IMR-90 (cell line): ENCODE results near the gene MOB1B. TPM values are rescaled to one million over a fixed set of nuclear protein-coding genes. Genes with fewer than 3 reads are reported as not detected.

Source experiments
- ATAC-seq: fragments of 200-7000 bp; cut with Tn5 transposase; 2 replicates; pipeline ENCODE4 v1.9.1; 2020; ENCODE audit warnings: low read depth, mild to moderate bottlenecking, moderate library complexity
- BruUV-seq: library from RNA; stranded (reverse); fragments of 400-500 nt; replicated peaks from 2 replicates; lab custom pipeline; 2021; lab: Mats Ljungman, UMichigan
- CTCF ChIA-PET: fragments of 300-600 bp; formaldehyde crosslinking; extraction: SDS; loops from one replicate; lab custom pipeline; 2021; ENCODE audit warnings: antibody characterized with exemption; lab: Yijun Ruan, JAX
- POLR2A ChIA-PET: fragments of 300-600 bp; sonication (Branson Sonifier 250); formaldehyde crosslinking; loops from one replicate; lab custom pipeline; 2022; ENCODE audit warnings: antibody characterized with exemption; ENCODE audit not compliant: unreplicated experiment; lab: Charles Lee
- DNase-seq: peaks from one replicate; pipeline ENCODE4 v3.0.0; 2013
- H2AFZ ChIP-seq: replicated peaks from 2 replicates; pipeline ENCODE3; 2013; ENCODE audit warnings: low read length, mild to moderate bottlenecking; ENCODE audit not compliant: poor library complexity
- H2AK5ac ChIP-seq: 2 replicates; pipeline ENCODE4 v1.6.1; 2013; ENCODE audit warnings: low read depth, low read length, inconsistent platforms
- H2AK9ac ChIP-seq: replicated peaks from 2 replicates; pipeline ENCODE3; 2013; ENCODE audit warnings: mild to moderate bottlenecking, low read depth, low read length, moderate library complexity; ENCODE audit not compliant: poor library complexity
- H2BK120ac ChIP-seq: 2 replicates; pipeline ENCODE4 v1.6.1; 2013; ENCODE audit warnings: low read depth, low read length, inconsistent platforms
- H2BK15ac ChIP-seq: 3 replicates; pipeline ENCODE4 v1.6.1; 2013; ENCODE audit warnings: low read depth, low read length, inconsistent platforms
- H2BK20ac ChIP-seq: 2 replicates; pipeline ENCODE4 v1.6.1; 2013; ENCODE audit warnings: low read depth, mild to moderate bottlenecking, inconsistent platforms, low read length, moderate library complexity
- H2BK5ac ChIP-seq: 2 replicates; pipeline ENCODE4 v1.6.1; 2013; ENCODE audit warnings: mild to moderate bottlenecking, low read depth, low read length, inconsistent platforms; ENCODE audit not compliant: poor library complexity, severe bottlenecking
- H3K14ac ChIP-seq: replicated peaks from 2 replicates; pipeline ENCODE4 v1.6.1; 2013; ENCODE audit warnings: low read depth, low read length, inconsistent platforms
- H3K18ac ChIP-seq: 2 replicates; pipeline ENCODE4 v1.6.1; 2013; ENCODE audit warnings: low read depth, low read length, control low read depth
- H3K23ac ChIP-seq: 2 replicates; pipeline ENCODE4 v1.6.1; 2013; ENCODE audit warnings: low read depth, low read length, inconsistent platforms
- H3K27ac ChIP-seq: 2 replicates; pipeline ENCODE4 v1.5.1; 2013; ENCODE audit warnings: mild to moderate bottlenecking, control low read depth, low read length; ENCODE audit not compliant: insufficient read depth
- H3K27me3 ChIP-seq: 2 replicates; pipeline ENCODE4 v1.6.1; 2013; ENCODE audit warnings: low read length; ENCODE audit not compliant: control insufficient read depth, insufficient read depth
- H3K36me3 ChIP-seq: 2 replicates; pipeline ENCODE4 v1.6.1; 2013; ENCODE audit warnings: low read length, mixed read lengths; ENCODE audit not compliant: control insufficient read depth, insufficient read depth
- H3K4ac ChIP-seq: 2 replicates; pipeline ENCODE4 v1.6.1; 2013; ENCODE audit warnings: low read depth, low read length, inconsistent platforms
- H3K4me1 ChIP-seq: 2 replicates; pipeline ENCODE4 v1.6.1; 2013; ENCODE audit warnings: low read length, mixed read lengths; ENCODE audit not compliant: control insufficient read depth, insufficient read depth
- H3K4me2 ChIP-seq: 2 replicates; pipeline ENCODE4 v1.6.1; 2013; ENCODE audit warnings: low read depth, mild to moderate bottlenecking, control low read depth, low read length, moderate library complexity
- H3K4me3 ChIP-seq: 2 replicates; pipeline ENCODE4 v1.5.1; 2013; ENCODE audit warnings: low read depth, mild to moderate bottlenecking, control low read depth, low read length, moderate library complexity; ENCODE audit not compliant: insufficient read depth
- H3K56ac ChIP-seq: 2 replicates; pipeline ENCODE4 v1.6.1; 2013; ENCODE audit warnings: low read length, inconsistent platforms; ENCODE audit not compliant: insufficient read depth; ENCODE audit errors: extremely low read depth
- H3K79me1 ChIP-seq, 2 experiments: 2 replicates each; pipeline ENCODE4 v1.6.1; 2013; ENCODE audit warnings: low read length in 2 of 2, inconsistent platforms in 1 of 2, low read depth in 1 of 2
- H3K9ac ChIP-seq: 2 replicates; pipeline ENCODE4 v1.6.1; 2013; ENCODE audit warnings: low read depth, low read length, control low read depth
- H3K9me1 ChIP-seq: 2 replicates; pipeline ENCODE4 v1.6.1; 2013; ENCODE audit warnings: low read length, inconsistent platforms; ENCODE audit not compliant: insufficient read depth
- H3K9me3 ChIP-seq: 2 replicates; pipeline ENCODE4 v1.6.1; 2013; ENCODE audit warnings: low read length; ENCODE audit not compliant: control insufficient read depth, insufficient read depth
- H4K20me1 ChIP-seq: 2 replicates; pipeline ENCODE4 v1.6.1; 2013; ENCODE audit warnings: low read length, inconsistent platforms; ENCODE audit not compliant: insufficient read depth
- H4K5ac ChIP-seq: 2 replicates; pipeline ENCODE4 v1.6.1; 2013; ENCODE audit warnings: mild to moderate bottlenecking, low read depth, low read length, control low read depth
- H4K8ac ChIP-seq, 2 experiments: 2 replicates each; pipeline ENCODE4 v1.6.1; 2013; ENCODE audit warnings: low read depth in 2 of 2, low read length in 2 of 2, control low read depth in 1 of 2, inconsistent platforms in 1 of 2
- H4K91ac ChIP-seq: 2 replicates; pipeline ENCODE4 v1.6.1; 2013; ENCODE audit warnings: low read depth, low read length, inconsistent platforms; ENCODE audit not compliant: insufficient read depth
- BHLHE40 ChIP-seq: fragments of 150-350 bp; IDR thresholded peaks from 2 replicates; pipeline ENCODE4 v1.6.1; 2016; ENCODE audit warnings: mild to moderate bottlenecking, low read depth, low read length
- CEBPB ChIP-seq: IDR thresholded peaks from 2 replicates; pipeline ENCODE4 v1.6.1; 2012; ENCODE audit warnings: low read depth, low read length, improper control_type of control experiment
- CHD1 ChIP-seq: IDR thresholded peaks from 2 replicates; pipeline ENCODE4 v1.6.1; 2012; ENCODE audit warnings: low read depth, low read length, improper control_type of control experiment
- MAFK ChIP-seq: IDR thresholded peaks from 2 replicates; pipeline ENCODE4 v1.6.1; 2012; ENCODE audit warnings: low read depth, low read length, improper control_type of control experiment
- MAZ ChIP-seq: IDR thresholded peaks from 2 replicates; pipeline ENCODE4 v1.6.1; 2012; ENCODE audit warnings: low read depth, mild to moderate bottlenecking, low read length, improper control_type of control experiment, moderate library complexity, borderline replicate concordance
- MXI1 ChIP-seq: IDR thresholded peaks from 2 replicates; pipeline ENCODE4 v1.6.1; 2012; ENCODE audit warnings: low read depth, mild to moderate bottlenecking, low read length, moderate library complexity, borderline replicate concordance
- NFE2L2 ChIP-seq: fragments of 150-350 bp; IDR thresholded peaks from 2 replicates; pipeline ENCODE4 v1.6.1; 2016; ENCODE audit warnings: low read depth, mild to moderate bottlenecking, low read length
- POLR2A ChIP-seq: IDR thresholded peaks from 2 replicates; pipeline ENCODE4 v1.6.1; 2012; ENCODE audit warnings: mild to moderate bottlenecking, low read depth, low read length
- RAD21 ChIP-seq: IDR thresholded peaks from 2 replicates; pipeline ENCODE4 v1.6.1; 2012; ENCODE audit warnings: low read length, improper control_type of control experiment
- RCOR1 ChIP-seq: IDR thresholded peaks from 2 replicates; pipeline ENCODE4 v1.6.1; 2012; ENCODE audit warnings: mild to moderate bottlenecking, low read length, improper control_type of control experiment; ENCODE audit not compliant: insufficient replicate concordance
- RFX5 ChIP-seq: IDR thresholded peaks from 2 replicates; pipeline ENCODE4 v1.8.0; 2012; ENCODE audit warnings: low read depth, mild to moderate bottlenecking, low read length, moderate library complexity
- SMC3 ChIP-seq: fragments of 150-350 bp; IDR thresholded peaks from 2 replicates; pipeline ENCODE4 v1.6.1; 2016; ENCODE audit warnings: low read depth, mild to moderate bottlenecking, antibody characterized with exemption, low read length, moderate library complexity
- WGBS, 2 experiments: methylation state at CpG; one replicate each; pipeline versions ENCODE4 v1.1.5 to v1.1.7; 2013; ENCODE audit warnings: missing lambda C conversion rate in 2 of 2; ENCODE audit not compliant: insufficient read length in 1 of 2; ENCODE audit errors: extremely low coverage in 2 of 2; 5-methylcytosine and 5-hydroxymethylcytosine counted together
- dilution Hi-C: fragments of 300-500 bp; cut with HindIII; formaldehyde crosslinking; loops from one replicate; pipeline ENCODE4 v1.14.3; 2018; ENCODE audit warnings: low sequenced_read_pairs; ENCODE audit not compliant: unreplicated experiment
- in situ Hi-C: fragments of 300-500 bp; cut with MboI; formaldehyde crosslinking; loops from 3 replicates; pipeline ENCODE4 v1.14.3; 2019; ENCODE audit warnings: low sequenced_read_pairs, inconsistent platforms, mixed read lengths
- intact Hi-C: fragments of 100-400 bp; cut with micrococcal nuclease; formaldehyde crosslinking; loops from 2 replicates; pipeline ENCODE4 v1.10.0; 2022
- polyA plus RNA-seq, 3 experiments: library from polyadenylated mRNA; depleted of rRNA; stranded (reverse); fragments of >200 nt; gene quantifications; 2 replicates each; pipeline ENCODE4 v1.2.3, GENCODE V29; 2012; ENCODE audit warnings: low replicate concordance in 1 of 3
- total RNA-seq: library from RNA; depleted of rRNA; stranded (reverse); fragments of >200 nt; gene quantifications from 2 replicates; pipeline ENCODE4 v1.2.3, GENCODE V29; 2012
- TF ChIP-seq, protein P1 (sequence below): fragments of 150-350 bp; IDR thresholded peaks from 2 replicates; pipeline ENCODE4 v1.6.1; 2017; ENCODE audit warnings: mild to moderate bottlenecking, antibody characterized with exemption, low read length, low read depth

Gene MOB1B
- total and polyA plus RNA-seq, 2 of the 4 experiments (the other 2 are of a cell fraction), result 5.7 to 6.8 TPM

- no peak overlapping the region; a peak in 1 of 4 replicates for H4K8ac ChIP-seq
- no peak overlapping the region for H3K4ac ChIP-seq
- no TSS peak for BruUV-seq
- intact Hi-C loops (no loop called here), dilution Hi-C loops (no loop called here), in situ Hi-C loops (no loop called here)
- H3K9ac ChIP-seq, result no peak overlapping the region
- no peaks in the 10 kb centered on the region; the same call in 1 of the 2 replicates for H3K9me1 ChIP-seq
- no peak overlapping the region for H2BK120ac ChIP-seq
- ATAC-seq, result no peak
- no peak overlapping the region for H4K5ac ChIP-seq
- H3K4me3 ChIP-seq, result no peak overlapping the region
- H3K79me1 ChIP-seq, result peaks cover 9 to 11% of the 10 kb centered on the region in 2 experiments
- no peak overlapping the region for H2BK15ac ChIP-seq
- DNase-seq, result no peak
- no peaks in the 10 kb centered on the region for H4K20me1 ChIP-seq
- H2AFZ ChIP-seq, result no peak overlapping the region
- no peak overlapping the region for H2AK5ac ChIP-seq
- H3K14ac ChIP-seq, result no peak overlapping the region
- H3K18ac ChIP-seq, result no peak overlapping the region
- no CpG with 5 or more reads among the region's 3 CpGs for WGBS, 2 experiments
- no peaks in the 10 kb centered on the region for H3K27me3 ChIP-seq
- CTCF ChIA-PET, result no interaction called here
- no peak overlapping the region for H3K23ac ChIP-seq
- no peak overlapping the region for H3K27ac ChIP-seq
- TF ChIP-seq MAZ (no peak), CEBPB (no peak), SMC3 (no peak), MAFK (no peak), RCOR1 (no peak), RAD21 (no peak), BHLHE40 (no peak), NFE2L2 (no peak), POLR2A (no peak), RFX5 (no peak), CHD1 (no peak), MXI1 (no peak)
- TF ChIP-seq, protein P1, sequence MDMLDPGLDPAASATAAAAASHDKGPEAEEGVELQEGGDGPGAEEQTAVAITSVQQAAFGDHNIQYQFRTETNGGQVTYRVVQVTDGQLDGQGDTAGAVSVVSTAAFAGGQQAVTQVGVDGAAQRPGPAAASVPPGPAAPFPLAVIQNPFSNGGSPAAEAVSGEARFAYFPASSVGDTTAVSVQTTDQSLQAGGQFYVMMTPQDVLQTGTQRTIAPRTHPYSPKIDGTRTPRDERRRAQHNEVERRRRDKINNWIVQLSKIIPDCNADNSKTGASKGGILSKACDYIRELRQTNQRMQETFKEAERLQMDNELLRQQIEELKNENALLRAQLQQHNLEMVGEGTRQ, result no peak
- H3K9me3 ChIP-seq, result no peaks in the 10 kb centered on the region
- no peak overlapping the region for H2BK20ac ChIP-seq
- no peak overlapping the region for H3K4me2 ChIP-seq
- H4K91ac ChIP-seq, result no peak overlapping the region
- no peak overlapping the region for H2BK5ac ChIP-seq
- POLR2A ChIA-PET, result no interaction called here
- no peak overlapping the region for H3K56ac ChIP-seq
- no peak overlapping the region for H2AK9ac ChIP-seq
- H3K4me1 ChIP-seq, result no peaks in the 10 kb centered on the region
- H3K36me3 ChIP-seq, result peaks cover 11% of the 10 kb centered on the region
Measured at GRCh38 chr4:70976252-70976651, 74.1 kb downstream of the MOB1B start.
